SK-N-SH (cell line): ENCODE measurements around the gene CHST7. TPM values are rescaled to one million over a fixed set of nuclear protein-coding genes. Genes with fewer than 3 reads are reported as not detected.
A peak's percentile ranks its signal among the peaks of the same experiment; 100 is the strongest.

Source experiments
- CTCF ChIA-PET: fragments of 300-600, 350-600 bp; formaldehyde crosslinking; extraction: SDS; loops from one replicate; lab custom pipeline; 2021; lab: Yijun Ruan, JAX
- POLR2A ChIA-PET: fragments of 350-600 bp; sonication (Branson Sonifier 250); formaldehyde crosslinking; extraction: SDS; loops from one replicate; lab custom pipeline; 2020; ENCODE audit warnings: antibody characterized with exemption, inconsistent platforms; lab: Yijun Ruan, JAX
- DNase-seq: peaks from one replicate; pipeline ENCODE4 v3.0.0; 2012
- H2AFZ ChIP-seq: fragments of 200-600 bp; sonication (generic); 2 replicates; pipeline ENCODE4 v1.8.1; 2016; ENCODE audit warnings: antibody characterized with exemption, mild to moderate bottlenecking, low read depth
- H3F3A ChIP-seq: fragments of 200-600 bp; sonication (generic); replicated peaks from 2 replicates; pipeline ENCODE3; 2016; ENCODE audit warnings: antibody characterized with exemption, mild to moderate bottlenecking; ENCODE audit not compliant: insufficient read depth
- H3K27ac ChIP-seq, 2 experiments: fragments of 200-500 bp in 1 of 2; fragments of 200-600 bp in 1 of 2; sonication (Bioruptor generic) in 1 of 2; sonication (generic), shearing (Covaris generic) in 1 of 2; 2 replicates each; pipeline versions ENCODE4 v1.5.1 to v1.6.1; 2014 to 2016; ENCODE audit warnings: low read depth in 2 of 2, inconsistent platforms in 1 of 2, low read length in 1 of 2, mild to moderate bottlenecking in 1 of 2, mixed read lengths in 1 of 2
- H3K27me3 ChIP-seq: fragments of 200-600 bp; sonication (generic), shearing (Covaris generic); 2 replicates; pipeline ENCODE4 v1.6.1; 2016; ENCODE audit warnings: mixed run types; ENCODE audit not compliant: insufficient read depth
- H3K36me3 ChIP-seq, 2 experiments: fragments of 200-500 bp in 1 of 2; fragments of 200-600 bp in 1 of 2; sonication (Bioruptor generic) in 1 of 2; sonication (generic) in 1 of 2; replicated peaks in 1 of 2; 2 replicates each; pipeline versions ENCODE3 to v1.5.1; 2014 to 2016; ENCODE audit warnings: low read length in 1 of 2, mild to moderate bottlenecking in 1 of 2; ENCODE audit not compliant: insufficient read depth in 2 of 2, control insufficient read depth in 1 of 2
- H3K4me1 ChIP-seq, 2 experiments: fragments of 200-500 bp in 1 of 2; fragments of 200-600 bp in 1 of 2; sonication (Bioruptor generic) in 1 of 2; sonication (generic), shearing (Covaris generic) in 1 of 2; 2 replicates each; pipeline versions ENCODE4 v1.5.1 to v1.6.1; 2014 to 2016; ENCODE audit warnings: low read depth in 1 of 2, low read length in 1 of 2, mixed run types in 1 of 2; ENCODE audit not compliant: insufficient read depth in 2 of 2, control insufficient read depth in 1 of 2
- H3K4me2 ChIP-seq: fragments of 200-600 bp; sonication (generic), shearing (Covaris generic); 2 replicates; pipeline ENCODE4 v1.6.1; 2017; ENCODE audit warnings: mixed run types
- H3K4me3 ChIP-seq, 2 experiments: fragments of 200-500 bp in 1 of 2; fragments of 200-600 bp in 1 of 2; sonication (Bioruptor generic) in 1 of 2; sonication (generic), shearing (Covaris generic) in 1 of 2; 2 replicates each; pipeline versions ENCODE4 v1.5.1 to v1.8.1; 2014 to 2016; ENCODE audit warnings: low read depth in 2 of 2, inconsistent platforms in 1 of 2, low read length in 1 of 2, mild to moderate bottlenecking in 1 of 2, mixed read lengths in 1 of 2, moderate library complexity in 1 of 2
- H3K79me2 ChIP-seq: fragments of 200-600 bp; sonication (generic); 2 replicates; pipeline ENCODE4 v1.8.1; 2017; ENCODE audit warnings: mild to moderate bottlenecking; ENCODE audit not compliant: insufficient read depth
- H3K9ac ChIP-seq: fragments of 200-600 bp; sonication (generic); 2 replicates; pipeline ENCODE4 v1.6.1; 2017; ENCODE audit warnings: mixed run types
- H3K9me2 ChIP-seq: fragments of 200-600 bp; sonication (generic); 2 replicates; pipeline ENCODE4 v1.6.1; 2017; ENCODE audit warnings: mixed run types
- H3K9me3 ChIP-seq: fragments of 200-600 bp; sonication (generic); 2 replicates; pipeline ENCODE4 v1.6.1; 2017; ENCODE audit warnings: mixed run types, mild to moderate bottlenecking, moderate library complexity
- H4K20me1 ChIP-seq: fragments of 200-600 bp; sonication (generic); 2 replicates; pipeline ENCODE4 v1.6.1; 2017; ENCODE audit warnings: mild to moderate bottlenecking, mixed run types; ENCODE audit not compliant: insufficient read depth
- CTCF ChIP-seq: fragments of 200-600 bp; sonication (generic); IDR thresholded peaks from 2 replicates; pipeline ENCODE4 v1.6.1; 2017; ENCODE audit warnings: antibody characterized with exemption, mild to moderate bottlenecking, moderate library complexity
- EP300 ChIP-seq, 2 experiments: IDR thresholded peaks; 2 replicates each; pipeline versions ENCODE4 v1.4.0 to v1.6.1; 2012; ENCODE audit warnings: borderline replicate concordance in 1 of 2, low read depth in 1 of 2, low read length in 1 of 2
- FOXJ3 ChIP-seq: sonication (generic); formaldehyde crosslinking; IDR thresholded peaks from 2 replicates; pipeline ENCODE4 v1.5.1; 2020; ENCODE audit warnings: mild to moderate bottlenecking, missing genetic modification reagents
- IRF3 ChIP-seq: fragments of 150-350 bp; IDR thresholded peaks from 2 replicates; pipeline ENCODE4 v1.6.1; 2016; ENCODE audit warnings: mild to moderate bottlenecking, low read depth, low read length
- MXI1 ChIP-seq: IDR thresholded peaks from 2 replicates; pipeline ENCODE4 v1.6.1; 2012; ENCODE audit warnings: mild to moderate bottlenecking, low read depth, low read length, improper control_type of control experiment
- NFIC ChIP-seq: IDR thresholded peaks from 2 replicates; pipeline ENCODE4 v1.4.0; 2012; ENCODE audit warnings: borderline replicate concordance
- PBX3 ChIP-seq: IDR thresholded peaks from 2 replicates; pipeline ENCODE4; 2012
- POLR2AphosphoS5 ChIP-seq: IDR thresholded peaks from 2 replicates; pipeline ENCODE4 v1.6.1; 2012; ENCODE audit warnings: low read depth, low read length
- REST ChIP-seq: IDR thresholded peaks from 2 replicates; pipeline ENCODE4 v1.6.1; 2012; ENCODE audit warnings: mild to moderate bottlenecking, low read depth, low read length, moderate library complexity
- SMC3 ChIP-seq: IDR thresholded peaks from 2 replicates; pipeline ENCODE4 v1.6.1; 2012; ENCODE audit warnings: low read depth, low read length, improper control_type of control experiment
- TCF12 ChIP-seq: IDR thresholded peaks from 2 replicates; pipeline ENCODE4 v1.4.0; 2012
- TEAD4 ChIP-seq: IDR thresholded peaks from 2 replicates; pipeline ENCODE4 v1.4.0; 2012; ENCODE audit warnings: mild to moderate bottlenecking, borderline replicate concordance; ENCODE audit not compliant: insufficient read depth
- ZBTB33 ChIP-seq: IDR thresholded peaks from 2 replicates; pipeline ENCODE4 v1.4.0; 2012; ENCODE audit warnings: low read depth, borderline replicate concordance
- WGBS: methylation state at CpG from one replicate; pipeline ENCODE4 v1.1.6; 2017; ENCODE audit warnings: low lambda C conversion rate; 5-methylcytosine and 5-hydroxymethylcytosine counted together
- polyA plus RNA-seq, 3 experiments: library from polyadenylated mRNA; depleted of rRNA; stranded (reverse); fragments of >200 nt; gene quantifications; 2 replicates each; pipeline ENCODE4 v1.2.3, GENCODE V29; 2012

CHST7 gene
- polyA plus RNA-seq, 1 of the 3 experiments (the other 2 are of a cell fraction), result 6.2 TPM

GRCh38 chrX:46597771-46598170 is 24.2 kb downstream of the CHST7 start:
- TF ChIP-seq NFIC, result no peak
- TF ChIP-seq TCF12, result no peak
- TF ChIP-seq POLR2AphosphoS5, result no peak
- TF ChIP-seq REST, result no peak
- TF ChIP-seq MXI1, result no peak
- TF ChIP-seq FOXJ3 (CRISPR knock-in tag), result no peak
- no peak for TF ChIP-seq ZBTB33
- TF ChIP-seq CTCF, result no peak
- no peak for TF ChIP-seq IRF3
- no peak for TF ChIP-seq PBX3
- TF ChIP-seq SMC3, result no peak
- TF ChIP-seq TEAD4, result no peak
- TF ChIP-seq EP300 (IDR thresholded peaks at IDR 0.05; ENCODE audit: borderline replicate concordance in 1 of 2, low read depth in 1 of 2, low read length in 1 of 2), result no peak
- Histone ChIP-seq H3F3A (no peaks in the 10 kb centered on the region), H3K4me2 (no peak overlapping the region), H3K4me3 (no peak overlapping the region), H3K27ac (peak overlapping the region in 1 of 2 experiments; percentile 73; a peak in 1 of 4 replicates), H3K9ac (no peak overlapping the region), H3K9me2 (no peaks in the 10 kb centered on the region), H4K20me1 (no peaks in the 10 kb centered on the region), H3K36me3 (no peaks in the 10 kb centered on the region), H2AFZ (no peak overlapping the region), H3K79me2 (peaks cover 4% of the 10 kb centered on the region; the same call in 1 of the 2 replicates), H3K27me3 (peaks cover 5% of the 10 kb centered on the region; the same call in 1 of the 2 replicates), H3K4me1 (peaks cover 0 to 18% of the 10 kb centered on the region in 2 experiments; a peak in 1 of 4 replicates), H3K9me3 (no peaks in the 10 kb centered on the region)
- ChIA-PET POLR2A (no interaction called here), CTCF (interaction anchor here (1.2 to 1.6 kb wide), 3 partner anchors 13 to 25 kb away, joined by 3 to 4 read pairs (median 3); no protein-coding TSS in a partner anchor)
- no peak for DNase-seq
- WGBS, result 50% methylated on average over 6 of the region's 6 CpGs
